ENCODE results near the gene ARL11. TPM values are rescaled to one million over a fixed set of nuclear protein-coding genes. Genes with fewer than 3 reads are reported as not detected.

The ARL11 gene
- total RNA-seq, 4 donors from 2014 or later: 1.2 to 5.0 (median 3.6) TPM

GRCh38 chr13:49654011-49654410 lies 25.7 kb downstream of the ARL11 start:
- no peaks in the 10 kb centered on the region for H3K36me3 ChIP-seq
- TF ChIP-seq POLR2A (IDR thresholded peaks at IDR 0.05) (no peak), CTCF (IDR thresholded peaks at IDR 0.05) (no peak)
- H3K4me1 ChIP-seq: no peaks in the 10 kb centered on the region
- no peak overlapping the region for H3K27ac ChIP-seq
- no peaks in the 10 kb centered on the region for H3K27me3 ChIP-seq
- no peak overlapping the region for H3K4me3 ChIP-seq
- H3K9me3 ChIP-seq: no peaks in the 10 kb centered on the region
- no peak for DNase-seq

GRCh38 chr13:49655906-49656305 lies 27.6 kb downstream of the ARL11 start:
- H3K4me3 ChIP-seq: no peak overlapping the region
- no peak for DNase-seq
- H3K27ac ChIP-seq: no peak overlapping the region
- H3K4me1 ChIP-seq: no peaks in the 10 kb centered on the region
- H3K36me3 ChIP-seq: no peaks in the 10 kb centered on the region
- TF ChIP-seq POLR2A (IDR thresholded peaks at IDR 0.05): no peak
- TF ChIP-seq CTCF (IDR thresholded peaks at IDR 0.05): no peak
- H3K27me3 ChIP-seq: no peaks in the 10 kb centered on the region
- H3K9me3 ChIP-seq: no peaks in the 10 kb centered on the region

- Histone ChIP-seq H3K4me1 (no peaks in the 10 kb centered on the region), H3K4me3 (no peak overlapping the region), H3K36me3 (no peaks in the 10 kb centered on the region), H3K27me3 (no peaks in the 10 kb centered on the region), H3K27ac (no peak overlapping the region), H3K9me3 (no peaks in the 10 kb centered on the region)
- no peak for DNase-seq
- TF ChIP-seq POLR2A (IDR thresholded peaks at IDR 0.05) (no peak), CTCF (IDR thresholded peaks at IDR 0.05) (no peak)
Observed at GRCh38 chr13:49657241-49657641, 28.9 kb downstream of the ARL11 start.

GRCh38 chr13:49664606-49665005 lies 36.3 kb downstream of the ARL11 start:
- no peaks in the 10 kb centered on the region for H3K4me1 ChIP-seq
- H3K27me3 ChIP-seq: no peaks in the 10 kb centered on the region
- H3K9me3 ChIP-seq: no peaks in the 10 kb centered on the region
- H3K4me3 ChIP-seq: no peak overlapping the region
- no peak overlapping the region for H3K27ac ChIP-seq
- TF ChIP-seq CTCF (IDR thresholded peaks at IDR 0.05) (no peak), POLR2A (IDR thresholded peaks at IDR 0.05) (no peak)
- H3K36me3 ChIP-seq: peaks cover 0 to 18% (median 0%) of the 10 kb centered on the region in 3 donors
- DNase-seq: no peak

GRCh38 chr13:49667773-49668172 lies 39.5 kb downstream of the ARL11 start:
- peaks cover 0 to 16% (median 0%) of the 10 kb centered on the region in 3 donors for H3K36me3 ChIP-seq
- no peaks in the 10 kb centered on the region for H3K9me3 ChIP-seq
- no peak for TF ChIP-seq CTCF (IDR thresholded peaks at IDR 0.05)
- no peak for TF ChIP-seq POLR2A (IDR thresholded peaks at IDR 0.05)
- H3K4me3 ChIP-seq: no peak overlapping the region
- no peaks in the 10 kb centered on the region for H3K4me1 ChIP-seq
- DNase-seq: no peak
- no peak overlapping the region for H3K27ac ChIP-seq
- no peaks in the 10 kb centered on the region for H3K27me3 ChIP-seq

GRCh38 chr13:49669735-49670309 lies 41.5 kb downstream of the ARL11 start:
- H3K4me3 ChIP-seq: no peak overlapping the region
- peak in 5 of 6 experiments; percentile 18 to 82 (median 63) for TF ChIP-seq CTCF (IDR thresholded peaks at IDR 0.05)
- TF ChIP-seq POLR2A (IDR thresholded peaks at IDR 0.05): no peak
- H3K9me3 ChIP-seq: no peaks in the 10 kb centered on the region
- H3K27me3 ChIP-seq: no peaks in the 10 kb centered on the region
- H3K36me3 ChIP-seq: peaks cover 0 to 13% (median 0%) of the 10 kb centered on the region in 3 donors
- no peak overlapping the region for H3K27ac ChIP-seq
- H3K4me1 ChIP-seq: no peaks in the 10 kb centered on the region
- peak in 1 of 3 donors; percentile 68 for DNase-seq

Measured in Peyer's patch (tissue), 4 donors.